Stimulated activated CD8-positive, alpha-beta memory T cell treated with anti-CD3 and anti-CD28 coated beads, Interleukin-4, amount 100 ng/mL, for 4 hours (primary cell): ENCODE measurements around the gene FUZ.

Source experiments
- DNase-seq, 2 donors: peaks; one replicate each; pipeline ENCODE4 v3.0.0-alpha.2; 2020; ENCODE audit warnings: low read depth in 2 of 2, low spot score in 1 of 2

Gene FUZ

DNA sequence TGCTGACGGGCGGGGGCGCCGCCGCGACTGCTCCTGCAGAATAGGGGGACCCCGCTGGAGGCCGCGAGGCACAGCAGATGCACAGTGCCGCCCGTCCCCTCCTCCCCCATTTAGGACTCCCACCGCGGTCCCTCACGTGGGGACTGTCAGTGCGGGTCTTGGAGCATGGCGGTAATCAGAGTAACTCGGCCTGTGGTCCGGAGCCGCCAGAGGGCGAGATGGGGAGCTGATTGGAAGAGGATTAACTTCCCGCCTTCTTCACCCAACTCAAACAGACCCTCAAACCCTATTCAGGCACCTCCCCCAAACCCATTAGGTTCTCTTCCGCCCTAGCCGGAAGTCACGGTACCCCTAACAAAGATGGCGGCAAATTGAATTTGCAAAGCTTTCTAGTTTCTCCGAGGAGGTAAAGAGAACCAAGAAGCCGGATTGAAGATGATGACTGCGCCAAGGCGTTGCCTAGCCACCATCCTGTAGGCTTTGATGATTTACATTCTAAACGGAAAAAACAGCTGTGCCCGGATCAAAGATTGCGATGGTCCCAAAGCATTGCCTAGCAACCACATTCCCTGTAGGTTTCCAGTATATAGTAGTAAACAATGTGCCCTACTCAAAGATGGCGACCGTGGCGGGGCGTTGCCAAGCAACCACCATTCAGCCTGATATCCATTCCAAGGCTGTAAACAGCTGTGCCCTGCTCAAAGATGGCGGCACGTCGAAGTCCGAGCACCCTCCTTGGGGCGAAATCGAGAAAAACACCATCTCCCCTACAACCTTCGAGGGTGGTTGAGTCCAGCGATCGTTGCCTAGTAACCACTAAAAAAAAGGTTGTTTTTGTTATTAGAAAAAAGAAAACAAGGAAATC is at the start of gene FUZ:
Gene FUZ, minus strand, starts transcription at position 296 of the 865 bp plus-strand sequence. Its CDS starts 186 bp downstream, at position 110.
- peak; percentile 79 to 87 for DNase-seq

GRCh38 chr19:49862391-49863253 is 49.5 kb upstream of the FUZ start:
- DNase-seq: no peak

DNA sequence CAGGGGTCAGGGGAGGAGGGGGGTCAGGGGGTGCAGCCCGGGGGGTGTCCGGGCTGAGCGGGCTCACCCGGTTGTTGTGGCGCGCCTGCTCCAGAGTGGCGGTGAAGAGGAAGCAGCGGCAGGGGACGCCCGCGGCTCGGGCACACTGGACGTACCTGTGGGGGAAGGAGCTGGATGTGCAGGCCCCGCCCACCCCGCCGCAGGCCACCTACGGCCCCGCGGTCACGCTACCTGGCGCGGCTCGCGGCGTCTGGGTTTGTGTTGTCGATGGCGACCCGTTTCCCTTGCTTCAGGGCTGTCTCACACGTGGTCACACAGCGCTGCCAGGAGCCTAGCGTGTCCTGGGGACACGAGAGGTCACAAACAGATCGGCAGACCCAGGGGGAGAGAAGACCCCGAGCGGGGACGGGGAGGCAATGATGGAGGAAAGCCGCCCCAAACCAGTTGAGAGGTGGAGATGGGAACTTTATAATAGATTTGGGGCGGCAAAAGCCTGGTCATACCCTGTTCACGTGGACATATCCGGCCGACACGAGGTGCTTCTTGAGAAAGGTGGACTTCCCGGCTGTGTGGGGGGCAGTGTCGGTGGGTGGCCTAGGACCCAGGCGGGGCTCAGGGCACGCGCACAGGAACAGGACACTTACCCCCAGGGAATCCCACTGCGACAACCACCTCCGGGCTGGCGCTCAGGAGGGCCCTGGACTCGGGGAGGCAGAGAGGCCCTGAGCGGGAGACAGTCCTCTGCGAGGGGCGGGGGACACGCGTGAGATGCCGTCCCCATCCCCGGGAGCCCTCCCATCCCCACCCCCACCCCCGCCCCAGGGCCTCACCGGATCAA is 48.7 kb upstream of the FUZ start:
- DNase-seq: no peak

DNA sequence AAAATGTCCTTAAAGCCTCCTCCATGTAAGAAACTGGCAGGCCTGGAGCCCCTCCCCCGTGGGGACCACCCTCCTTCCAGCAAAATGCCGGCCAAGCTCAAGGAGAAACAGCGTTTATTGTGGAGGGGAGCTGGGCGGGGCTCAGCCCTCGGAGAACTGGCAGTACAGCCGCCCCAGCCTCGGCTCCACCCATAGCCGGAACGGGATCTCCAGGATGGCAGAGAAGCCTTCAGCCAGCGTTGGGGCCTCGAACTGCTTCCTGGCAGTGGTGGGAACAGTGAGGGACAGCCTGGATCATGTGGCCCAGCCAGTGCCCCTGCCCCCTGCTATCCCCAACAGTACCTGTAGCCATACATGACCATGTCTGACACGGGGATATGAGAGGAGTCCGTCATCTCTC is 48.0 kb upstream of the FUZ start:
- no peak for DNase-seq

GRCh38 chr19:49860336-49861102 is 47.4 kb upstream of the FUZ start:
- DNase-seq: no peak

GRCh38 chr19:49859682-49860335 is 46.7 kb upstream of the FUZ start:
- no peak for DNase-seq

- no peak for DNase-seq
These were observed 45.2 kb upstream of the FUZ start for GRCh38 chr19:49858088-49858985.

DNA sequence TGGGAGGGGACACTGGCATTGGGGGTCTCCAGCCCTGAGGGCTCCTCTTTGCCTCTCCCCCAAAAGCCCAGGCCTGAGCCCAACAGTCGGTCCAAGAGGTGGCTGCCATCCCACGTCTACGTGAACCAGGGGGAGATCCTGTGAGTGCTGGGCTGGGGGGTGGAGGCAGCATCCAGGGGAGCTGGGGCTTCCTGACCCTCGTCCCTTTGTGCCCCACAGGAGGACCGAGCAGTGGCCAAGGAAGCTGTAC is 44.7 kb upstream of the FUZ start:
- DNase-seq: no peak

DNA sequence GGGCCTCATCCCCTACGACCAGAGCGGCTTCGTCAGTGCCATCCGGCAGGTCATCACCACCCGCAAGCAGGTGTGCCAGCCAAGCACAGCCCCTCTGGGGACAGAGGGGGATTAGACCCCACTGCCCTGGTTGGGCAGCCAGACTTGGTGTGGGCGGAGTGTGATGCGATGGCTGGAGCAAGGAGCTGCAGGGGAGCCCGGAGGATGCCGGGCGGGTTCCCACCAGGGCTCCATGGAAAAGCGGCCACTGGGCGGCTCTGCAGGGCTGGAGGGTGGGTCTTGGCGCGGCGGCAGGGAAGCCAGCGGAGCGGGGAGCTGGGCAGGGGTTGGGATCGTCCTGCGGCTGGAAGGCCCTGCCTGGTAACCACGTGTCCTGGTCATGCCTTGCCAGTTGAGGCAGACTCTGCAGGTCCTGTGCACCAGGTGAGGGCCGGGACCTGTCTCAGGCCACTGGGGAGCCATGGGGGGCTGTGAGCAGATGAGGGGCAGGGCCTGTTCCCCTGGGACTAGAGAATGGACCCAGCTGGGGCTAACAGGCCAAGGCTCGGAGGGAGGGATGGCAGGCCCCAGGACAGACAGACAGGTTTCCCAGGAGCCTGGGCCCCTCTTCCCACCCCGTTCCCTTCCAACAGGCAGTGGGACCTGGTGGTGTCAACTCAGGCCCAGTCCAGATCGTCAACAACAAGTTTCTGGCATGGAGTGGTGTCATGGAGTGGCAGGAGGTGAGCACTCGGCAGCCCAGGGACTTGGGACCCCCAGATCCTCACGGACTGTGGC is 44.2 kb upstream of the FUZ start:
- no peak for DNase-seq

GRCh38 chr19:49856574-49857021 is 43.5 kb upstream of the FUZ start:
- no peak for DNase-seq

DNA sequence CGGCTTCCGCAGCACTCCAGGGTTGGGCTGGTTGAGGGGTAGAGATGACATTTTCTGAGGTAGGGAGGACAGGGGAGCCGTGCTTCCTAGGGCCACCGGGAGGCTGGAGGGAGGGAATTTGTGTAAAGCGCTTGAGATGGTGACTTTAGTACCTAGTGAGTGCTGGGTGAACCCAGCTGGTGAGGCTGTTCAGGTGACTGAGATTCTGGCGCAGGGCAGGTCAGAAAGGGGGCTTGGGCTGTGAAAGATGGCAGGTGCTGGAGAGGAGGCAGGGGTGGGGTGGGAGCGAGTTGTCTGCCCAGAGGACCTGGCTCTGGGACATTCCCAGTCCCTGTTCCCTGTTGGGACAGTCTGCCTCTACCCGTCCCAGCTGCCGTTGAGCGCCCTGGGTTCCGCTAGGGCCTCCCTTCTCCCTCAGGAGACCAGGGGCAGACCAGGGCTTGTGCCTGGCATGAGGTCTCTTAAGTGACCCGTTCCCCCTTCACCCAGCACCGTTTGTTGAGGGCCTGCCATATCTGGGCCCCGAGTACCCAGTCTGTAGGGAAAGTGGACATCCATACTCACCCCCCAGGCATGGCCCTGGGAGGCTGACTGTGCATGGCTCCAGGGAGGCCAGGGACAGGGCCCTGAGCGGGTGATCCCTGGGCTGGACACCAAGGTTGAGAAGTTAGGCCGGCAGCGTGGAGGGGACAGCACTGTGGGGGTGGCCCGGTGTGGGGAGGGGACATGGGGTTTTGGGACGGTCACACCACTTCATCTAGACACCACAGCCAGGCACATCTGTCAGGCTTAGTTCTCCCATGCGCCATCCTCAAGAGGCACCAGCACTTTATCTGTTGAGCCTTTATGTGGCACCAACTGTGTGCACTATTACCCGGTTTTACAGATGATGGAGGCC is 42.8 kb upstream of the FUZ start:
- DNase-seq: no peak

- no peak for DNase-seq
These were observed 42.2 kb upstream of the FUZ start for GRCh38 chr19:49855277-49855675.

DNA sequence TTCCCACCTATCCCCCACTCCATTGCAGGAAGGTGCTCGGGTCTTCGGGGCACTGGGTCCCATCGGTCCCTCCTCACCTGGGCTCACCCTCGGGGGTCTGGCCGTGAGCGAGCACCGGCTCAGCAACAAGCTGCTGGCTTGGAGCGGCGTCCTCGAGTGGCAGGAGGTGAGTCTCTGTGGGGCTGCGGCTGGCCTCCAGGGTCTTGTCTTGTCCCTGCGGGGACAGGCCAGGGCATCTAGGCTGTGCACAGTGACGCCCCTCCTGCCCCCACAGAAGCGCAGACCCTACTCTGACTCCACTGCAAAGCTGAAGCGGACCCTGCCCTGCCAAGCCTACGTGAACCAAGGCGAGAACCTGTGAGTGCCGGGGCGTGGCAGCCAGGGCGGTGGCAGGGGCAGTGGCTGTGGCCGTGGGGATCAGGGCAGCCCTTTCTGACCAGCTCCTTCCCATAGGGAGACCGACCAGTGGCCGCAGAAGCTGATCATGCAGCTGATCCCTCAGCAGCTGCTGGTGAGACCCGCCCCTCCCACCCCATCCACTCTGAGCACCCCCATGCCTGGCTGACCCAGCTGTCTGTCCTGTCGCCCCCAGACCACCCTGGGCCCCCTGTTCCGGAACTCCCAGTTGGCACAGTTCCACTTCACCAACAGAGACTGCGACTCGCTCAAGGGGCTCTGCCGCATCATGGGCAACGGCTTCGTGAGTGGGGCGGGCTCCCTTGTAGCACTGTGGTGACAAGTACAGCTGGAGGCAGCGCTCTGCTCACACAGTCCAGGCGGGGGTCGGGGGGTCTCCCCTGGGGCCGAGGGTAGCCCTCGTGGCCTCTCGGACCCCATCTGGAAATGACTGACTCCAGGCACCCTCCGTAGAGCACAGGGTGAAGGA is 41.5 kb upstream of the FUZ start:
- no peak for DNase-seq

GRCh38 chr19:49853852-49854377 is 40.8 kb upstream of the FUZ start:
- DNase-seq: no peak

DNA sequence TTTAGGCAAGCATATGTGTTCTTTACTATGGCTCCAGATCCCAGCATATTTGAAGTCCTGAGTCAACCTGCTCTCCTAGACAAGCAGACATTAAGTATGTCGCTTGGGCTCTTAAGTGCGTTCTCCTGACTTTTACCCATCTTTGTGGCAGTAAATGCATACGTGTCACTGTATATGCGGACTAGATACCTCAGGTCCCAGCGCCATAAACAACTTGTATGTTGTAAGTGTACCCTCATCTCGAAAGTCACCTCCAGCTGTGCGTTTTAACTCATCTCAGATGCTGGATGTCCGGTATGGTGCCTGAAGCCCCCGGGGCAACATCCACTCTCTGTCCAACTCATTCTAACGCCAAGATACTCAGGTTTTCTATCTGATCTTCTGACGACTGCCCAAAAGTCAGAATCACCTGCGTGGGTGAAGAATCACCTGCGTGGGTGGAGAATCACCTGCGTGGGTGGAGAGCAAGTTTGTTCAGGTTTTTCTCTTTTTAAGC is 39.6 kb upstream of the FUZ start:
- DNase-seq: no peak
